BE2C (cell line): ENCODE data around the gene RNF186.

Source experiments
- DNase-seq: peaks from one replicate; pipeline ENCODE4 v3.0.0-alpha.2; 2020
- H3K27me3 ChIP-seq: fragments of 250-450 bp; sonication (Bioruptor Pico); 2 replicates; pipeline ENCODE4 v1.5.1; 2020; ENCODE audit warnings: mild to moderate bottlenecking
- H3K36me3 ChIP-seq: fragments of 250-450 bp; sonication (Bioruptor Pico); 2 replicates; pipeline ENCODE4 v1.5.1; 2020; ENCODE audit warnings: mild to moderate bottlenecking
- H3K4me1 ChIP-seq: fragments of 250-450 bp; sonication (Bioruptor Pico); 2 replicates; pipeline ENCODE4 v1.5.1; 2020
- H3K4me3 ChIP-seq: 2 replicates; pipeline ENCODE4 v1.5.1; 2011; ENCODE audit warnings: low read depth, low read length
- H3K9me3 ChIP-seq: fragments of 250-450 bp; sonication (Bioruptor Pico); 2 replicates; pipeline ENCODE4 v1.5.1; 2020
- CTCF ChIP-seq: IDR thresholded peaks from 2 replicates; pipeline ENCODE4 v1.5.1; 2012; ENCODE audit warnings: mild to moderate bottlenecking, low read depth, low read length

Gene RNF186

GRCh38 chr1:19812875-19813642, 2.0 kb downstream of the RNF186 start:
- no peak for DNase-seq
- no peak for TF ChIP-seq CTCF
- no peaks in the 10 kb centered on the region for H3K27me3 ChIP-seq
- H3K36me3 ChIP-seq: no peaks in the 10 kb centered on the region
- H3K4me3 ChIP-seq: no peak overlapping the region
- H3K9me3 ChIP-seq: no peaks in the 10 kb centered on the region
- H3K4me1 ChIP-seq: no peaks in the 10 kb centered on the region

GRCh38 chr1:19811206-19811851, 3.8 kb downstream of the RNF186 start:
- H3K36me3 ChIP-seq: no peaks in the 10 kb centered on the region
- no peaks in the 10 kb centered on the region for H3K27me3 ChIP-seq
- peak; percentile 56 for TF ChIP-seq CTCF
- DNase-seq: peak; percentile 48
- no peaks in the 10 kb centered on the region for H3K9me3 ChIP-seq
- no peaks in the 10 kb centered on the region for H3K4me1 ChIP-seq
- no peak overlapping the region for H3K4me3 ChIP-seq

- no peak overlapping the region for H3K4me3 ChIP-seq
- no peak for TF ChIP-seq CTCF
- DNase-seq: no peak
- no peaks in the 10 kb centered on the region for H3K27me3 ChIP-seq
- no peaks in the 10 kb centered on the region for H3K4me1 ChIP-seq
- H3K36me3 ChIP-seq: no peaks in the 10 kb centered on the region
- H3K9me3 ChIP-seq: no peaks in the 10 kb centered on the region
These were observed 5.9 kb downstream of the RNF186 start for GRCh38 chr1:19809044-19809750.

GRCh38 chr1:19808351-19808750, 6.7 kb downstream of the RNF186 start:
- Histone ChIP-seq H3K36me3 (no peaks in the 10 kb centered on the region), H3K4me1 (no peaks in the 10 kb centered on the region), H3K4me3 (no peak overlapping the region), H3K27me3 (no peaks in the 10 kb centered on the region), H3K9me3 (no peaks in the 10 kb centered on the region)
- DNase-seq: no peak
- TF ChIP-seq CTCF: no peak

- H3K9me3 ChIP-seq: no peaks in the 10 kb centered on the region
- DNase-seq: no peak
- no peaks in the 10 kb centered on the region for H3K4me1 ChIP-seq
- no peaks in the 10 kb centered on the region for H3K36me3 ChIP-seq
- no peaks in the 10 kb centered on the region for H3K27me3 ChIP-seq
- no peak for TF ChIP-seq CTCF
- no peak overlapping the region for H3K4me3 ChIP-seq
These were observed 10.2 kb downstream of the RNF186 start for GRCh38 chr1:19804831-19805251.
